GDM1 (cell line): ENCODE results near the gene XRCC2.

Experiments
- DNase-seq: peaks from one replicate; lab custom pipeline; 2025; lab: John Stamatoyannopoulos, UW

The XRCC2 gene

DNA sequence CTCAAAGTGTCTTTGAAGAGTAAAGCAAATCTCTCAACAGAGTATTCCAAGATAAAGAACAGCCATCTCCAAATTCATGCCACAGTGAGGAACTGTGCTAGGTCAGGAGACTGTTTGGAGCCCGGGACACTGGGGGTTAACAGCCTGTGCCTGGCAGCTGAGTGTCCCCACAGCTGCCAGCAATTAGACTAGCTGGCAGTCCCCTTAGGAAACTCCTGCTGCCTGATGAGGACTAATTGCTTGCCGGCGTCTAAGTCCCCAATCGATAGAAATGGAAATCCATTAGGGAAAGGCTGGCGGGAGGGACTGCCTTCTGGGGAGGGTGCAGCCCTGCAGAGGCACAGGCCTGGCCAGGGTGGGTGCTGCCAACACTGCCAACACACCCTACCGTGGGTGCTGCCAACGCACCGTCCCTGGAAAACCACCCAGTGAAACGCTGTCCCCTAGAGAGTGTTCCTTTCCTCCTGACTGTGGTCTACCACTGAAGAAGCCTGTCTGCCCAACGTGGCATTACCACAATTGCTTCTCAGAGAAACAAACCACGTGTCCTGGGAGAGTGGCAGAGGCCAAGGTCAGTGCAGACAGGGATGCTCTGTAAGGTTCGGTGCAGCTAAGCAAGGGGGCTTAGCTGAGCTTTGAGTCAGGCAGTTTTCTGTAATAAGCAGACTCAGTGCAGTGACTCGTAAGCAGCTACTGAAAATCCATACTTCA lies 60.8 kb downstream of the XRCC2 start:
- no peak for DNase-seq

DNA sequence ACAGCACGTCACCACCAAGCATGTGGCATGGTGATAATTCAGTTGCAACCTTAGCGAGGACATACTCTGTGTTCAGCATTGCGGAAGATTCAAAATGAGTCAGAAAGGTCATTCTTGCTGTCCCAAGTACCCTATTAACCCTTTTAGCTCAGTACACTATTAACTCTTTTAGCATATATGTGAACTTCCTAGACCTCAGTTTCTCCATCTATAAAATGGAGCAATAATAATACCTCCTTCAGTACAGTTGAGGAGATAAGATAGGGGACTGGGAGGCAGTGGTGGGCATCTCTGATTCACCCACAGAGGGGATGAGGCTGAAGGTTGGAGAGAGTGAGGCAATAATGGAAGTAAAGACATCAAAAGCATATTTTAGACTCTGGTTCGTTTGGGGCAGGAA lies 67.3 kb downstream of the XRCC2 start:
- no peak for DNase-seq

DNA sequence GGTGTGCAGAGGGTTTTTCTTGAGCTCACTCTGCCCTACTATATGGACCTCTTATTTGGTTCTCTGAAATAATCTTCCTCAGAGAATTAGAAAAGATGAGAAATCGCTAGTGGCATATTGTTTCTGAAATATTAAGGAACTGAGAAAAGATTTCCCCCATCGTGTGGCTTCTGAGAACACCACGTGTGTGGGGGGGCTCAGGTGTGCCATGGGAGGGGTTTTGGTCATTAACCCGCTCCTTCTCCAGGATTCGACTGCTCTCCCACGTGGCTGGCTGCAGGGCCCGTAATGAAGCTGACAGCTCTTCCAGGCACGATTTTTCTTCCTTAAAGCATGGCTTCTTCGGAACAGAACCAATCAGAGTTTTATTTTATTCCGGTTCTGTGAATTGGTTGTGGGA lies 67.7 kb downstream of the XRCC2 start:
- no peak for DNase-seq

DNA sequence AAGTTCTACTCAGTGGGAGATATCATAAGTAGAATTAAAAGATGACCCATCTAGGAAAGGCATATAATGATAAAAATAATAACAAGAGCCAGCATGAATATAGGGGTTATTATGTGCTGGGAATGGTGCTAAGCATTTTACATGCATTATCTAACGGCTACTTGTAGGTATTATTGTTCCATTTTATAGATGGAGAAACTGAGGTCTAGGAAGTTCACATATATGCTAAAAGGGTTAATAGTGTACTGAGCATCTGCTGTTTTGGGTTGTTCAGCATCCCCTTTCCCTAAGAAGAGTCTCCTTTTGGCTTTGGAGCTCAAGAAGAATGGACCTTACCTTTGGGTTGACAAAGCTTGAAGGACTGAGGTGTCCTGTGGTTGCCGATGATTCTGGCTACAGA lies 68.9 kb downstream of the XRCC2 start:
- no peak for DNase-seq

DNA sequence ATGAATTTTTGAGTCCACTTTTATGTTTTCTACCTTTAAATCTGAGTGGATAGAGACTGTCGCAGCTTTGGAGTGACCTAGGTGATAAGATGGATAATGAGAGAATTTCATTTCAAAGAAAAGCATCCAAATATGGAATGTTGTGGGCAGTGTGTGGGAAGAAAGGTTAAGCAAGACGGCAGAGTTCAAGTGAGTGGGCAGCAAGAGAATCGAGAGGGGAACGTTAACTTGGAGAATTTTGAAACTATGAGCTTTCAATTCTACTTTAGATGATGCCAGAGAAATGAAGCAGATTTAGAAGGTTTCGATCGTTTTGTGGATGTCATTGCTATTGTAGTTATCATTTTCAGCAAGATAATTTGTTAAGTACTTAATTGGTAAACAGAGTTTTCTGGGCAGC lies 73.0 kb downstream of the XRCC2 start:
- DNase-seq: no peak

DNA sequence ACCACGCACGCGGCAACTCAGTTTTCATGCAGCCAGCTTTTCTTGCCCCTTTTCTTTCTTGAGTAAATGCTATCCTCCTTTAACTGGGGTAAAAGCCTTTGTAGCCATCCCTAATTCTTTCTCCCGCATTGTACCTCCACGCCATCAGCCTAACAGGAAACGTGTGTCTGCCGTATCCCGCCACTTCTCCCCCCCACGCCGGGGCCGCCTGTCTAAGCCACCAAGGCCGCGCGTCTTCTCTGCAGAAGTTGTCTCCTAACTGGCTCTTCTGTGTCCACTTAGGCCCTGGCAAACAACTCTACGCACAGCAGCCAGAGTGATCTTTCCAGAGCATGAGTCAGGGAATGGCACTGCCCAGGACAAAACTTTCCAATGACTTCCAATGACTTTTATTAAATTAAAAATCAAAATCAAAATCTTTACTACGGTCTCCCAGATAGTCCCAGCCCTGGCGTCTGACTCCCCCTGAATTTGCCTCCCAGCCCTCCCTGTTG lies 74.6 kb downstream of the XRCC2 start:
- DNase-seq: no peak

DNA sequence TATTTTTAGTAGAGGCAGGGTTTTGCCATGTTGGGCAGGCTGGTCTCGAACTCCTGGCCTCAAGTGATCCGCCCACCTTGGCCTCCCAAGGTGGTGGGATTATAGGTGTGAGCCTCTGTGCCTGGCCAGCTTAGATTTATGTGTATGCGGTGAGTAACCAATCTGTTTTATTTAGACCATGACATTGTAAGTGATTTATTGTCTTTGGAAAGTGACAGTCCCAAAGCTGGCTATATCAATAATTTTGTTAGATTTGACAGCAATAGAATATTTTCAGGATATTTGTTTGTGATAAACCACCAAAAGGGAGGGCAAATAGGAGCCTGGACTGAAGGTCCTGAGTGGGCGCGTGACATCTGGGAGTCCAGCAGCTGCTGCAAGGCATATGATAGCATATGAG lies 75.7 kb downstream of the XRCC2 start:
- DNase-seq: no peak

DNA sequence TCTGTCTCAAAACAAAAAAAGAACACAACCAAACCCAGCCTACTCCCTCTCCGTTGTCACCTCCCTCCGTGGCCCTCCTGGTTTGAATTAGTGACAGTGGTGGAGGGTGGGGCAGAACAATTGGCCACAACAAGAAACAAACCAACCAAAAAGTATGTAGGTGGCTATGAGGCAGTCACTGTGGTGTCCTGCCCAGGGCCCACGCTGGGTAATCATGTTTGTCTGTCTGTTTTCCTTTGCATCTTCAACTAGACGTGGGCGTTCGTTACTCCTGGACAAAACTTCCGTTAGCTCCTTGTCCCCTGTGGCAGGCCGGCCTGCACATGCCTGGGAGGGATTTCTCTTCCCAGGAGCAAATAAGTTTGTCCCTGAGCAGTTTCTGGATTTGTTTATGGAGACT lies 78.4 kb downstream of the XRCC2 start:
- DNase-seq: no peak

DNA sequence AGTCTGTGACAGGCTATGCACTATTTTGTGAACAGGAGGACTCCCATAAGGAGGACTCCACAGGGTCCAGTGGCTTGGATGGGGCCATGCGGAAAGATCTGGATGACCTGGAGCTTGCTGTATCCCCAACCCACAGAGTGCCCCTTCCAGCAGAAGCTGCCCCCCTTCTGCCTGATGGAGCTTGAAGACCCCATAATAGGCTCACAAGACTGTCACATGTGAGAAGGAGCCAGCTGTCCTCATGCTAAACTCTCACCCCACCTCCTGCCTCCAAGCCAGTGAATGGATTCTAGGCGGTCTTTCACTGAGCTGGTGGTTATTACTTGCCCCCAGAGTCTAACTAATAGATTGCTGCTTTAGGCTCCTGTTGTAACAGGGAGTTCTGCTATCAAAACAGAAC lies 79.1 kb downstream of the XRCC2 start:
- no peak for DNase-seq
